Liver (tissue), 9 donors: ENCODE data around the gene LCORL. TPM values are rescaled to one million over a fixed set of nuclear protein-coding genes. Genes with fewer than 3 reads are reported as not detected.

ENCODE experiments used
- DNase-seq: peaks from one replicate; pipeline ENCODE4 v3.0.0-alpha.2; 2017; ENCODE audit warnings: low spot score
- H3K27ac ChIP-seq, 2 donors: one replicate each; pipeline ENCODE4 v1.7.0; 2013; ENCODE audit warnings: inconsistent platforms in 2 of 2, low read length in 2 of 2, control low read depth in 1 of 2, low read depth in 1 of 2, mild to moderate bottlenecking in 1 of 2
- H3K27me3 ChIP-seq, 4 donors: one replicate each; pipeline versions ENCODE4 v1.6.1 to v1.7.0; 2013; ENCODE audit warnings: low read length in 3 of 4, inconsistent platforms in 1 of 4, mild to moderate bottlenecking in 1 of 4, moderate library complexity in 1 of 4; ENCODE audit not compliant: control insufficient read depth in 4 of 4, insufficient read depth in 4 of 4
- H3K36me3 ChIP-seq, 4 donors: one replicate each; pipeline versions ENCODE4 v1.6.1 to v1.7.0; 2013; ENCODE audit warnings: low read length in 3 of 4, mild to moderate bottlenecking in 3 of 4, low read depth in 1 of 4, moderate library complexity in 1 of 4; ENCODE audit not compliant: control insufficient read depth in 4 of 4, insufficient read depth in 3 of 4
- H3K4me1 ChIP-seq, 4 donors: one replicate each; pipeline versions ENCODE4 v1.6.1 to v1.7.0; 2013; ENCODE audit warnings: low read length in 3 of 4, mild to moderate bottlenecking in 3 of 4, moderate library complexity in 1 of 4; ENCODE audit not compliant: control insufficient read depth in 4 of 4, insufficient read depth in 4 of 4
- H3K4me3 ChIP-seq, 3 donors: one replicate each; pipeline versions ENCODE4 v1.6.1 to v1.7.0; 2013; ENCODE audit warnings: low read length in 3 of 3, control low read depth in 1 of 3, low read depth in 1 of 3, mild to moderate bottlenecking in 1 of 3
- H3K9ac ChIP-seq, 2 donors: one replicate each; pipeline ENCODE4 v1.7.0; 2013; ENCODE audit warnings: low read length in 2 of 2, mild to moderate bottlenecking in 2 of 2, moderate library complexity in 2 of 2, control low read depth in 1 of 2, low read depth in 1 of 2
- H3K9me3 ChIP-seq, 4 donors: one replicate each; pipeline versions ENCODE4 v1.6.1 to v1.7.0; 2013; ENCODE audit warnings: low read length in 3 of 4; ENCODE audit not compliant: control insufficient read depth in 4 of 4
- EGR1 ChIP-seq, 2 donors: IDR thresholded peaks; 2 replicates each; pipeline ENCODE4 v1.6.1; 2016 to 2018; ENCODE audit warnings: antibody characterized with exemption in 2 of 2, low read depth in 2 of 2
- FOXA1 ChIP-seq: IDR thresholded peaks from 2 replicates; pipeline ENCODE4 v1.6.1; 2016; ENCODE audit warnings: antibody characterized with exemption
- FOXA2 ChIP-seq: IDR thresholded peaks from 2 replicates; pipeline ENCODE4 v1.6.1; 2016; ENCODE audit warnings: antibody characterized with exemption
- GABPA ChIP-seq, 2 donors: IDR thresholded peaks in 1 of 2; conservative IDR thresholded peaks in 1 of 2; 2 replicates each; pipeline ENCODE4 v1.6.1; 2016; ENCODE audit warnings: antibody characterized with exemption in 2 of 2, mild to moderate bottlenecking in 1 of 2, moderate library complexity in 1 of 2
- HNF4A ChIP-seq, 2 donors: conservative IDR thresholded peaks; 2 replicates each; pipeline ENCODE4 v1.6.1; 2016; ENCODE audit warnings: antibody characterized with exemption in 2 of 2, mild to moderate bottlenecking in 2 of 2
- HNF4G ChIP-seq: IDR thresholded peaks from 2 replicates; pipeline ENCODE4 v1.6.1; 2016; ENCODE audit warnings: antibody characterized with exemption
- JUND ChIP-seq, 2 donors: IDR thresholded peaks; 2 replicates each; pipeline ENCODE4 v1.6.1; 2016; ENCODE audit warnings: antibody characterized with exemption in 2 of 2
- NR2F2 ChIP-seq: IDR thresholded peaks from 2 replicates; pipeline ENCODE4 v1.6.1; 2016; ENCODE audit warnings: antibody characterized with exemption
- RAD21 ChIP-seq, 2 donors: IDR thresholded peaks; 2 replicates each; pipeline ENCODE4 v1.6.1; 2016; ENCODE audit warnings: antibody characterized with exemption in 2 of 2, mild to moderate bottlenecking in 2 of 2
- RXRA ChIP-seq, 2 donors: IDR thresholded peaks; 2 replicates each; pipeline ENCODE4 v1.6.1; 2017 to 2018; ENCODE audit warnings: antibody characterized with exemption in 2 of 2, mild to moderate bottlenecking in 1 of 2
- SP1 ChIP-seq: IDR thresholded peaks from 2 replicates; pipeline ENCODE4 v1.6.1; 2018; ENCODE audit warnings: antibody characterized with exemption, mild to moderate bottlenecking
- YY1 ChIP-seq: IDR thresholded peaks from 2 replicates; pipeline ENCODE4 v1.6.1; 2016; ENCODE audit warnings: antibody characterized with exemption, mild to moderate bottlenecking
- whole genome bisulfite sequencing: extraction: QIAGEN DNeasy Blood & Tissue Kit; methylation state at CpG from one replicate; pipeline ENCODE4 v1.1.7; 2013; 5-methylcytosine and 5-hydroxymethylcytosine counted together
- polyA plus RNA-seq, 2 donors: library from polyadenylated mRNA; stranded (reverse) in 1 of 2; unstranded in 1 of 2; fragments of 200-250 nt in 1 of 2; fragments of >200 nt in 1 of 2; fragmentation: Nextera tagmentation in 1 of 2; extraction: Ambion mirVana in 1 of 2; gene quantifications; one replicate each; pipeline versions ENCODE4 v1.2.1 to v1.2.3, GENCODE V29; 2013 to 2015
- total RNA-seq, 2 donors: library from RNA; depleted of rRNA; stranded (reverse); fragments of >200 nt; gene quantifications; one replicate each; pipeline ENCODE4 v1.2.3, GENCODE V29; 2014
- TF ChIP-seq, protein P1 (sequence below): IDR thresholded peaks from 2 replicates; pipeline ENCODE4 v1.6.1; 2016; ENCODE audit warnings: antibody characterized with exemption
- TF ChIP-seq, protein P2 (sequence below): fragments of 150-350 bp; IDR thresholded peaks from 2 replicates; pipeline ENCODE4 v1.5.1; 2017; ENCODE audit warnings: improper control_type of control experiment, low read depth, low read length; ENCODE audit not compliant: missing input control
- TF ChIP-seq, protein P3 (sequence below): IDR thresholded peaks from 2 replicates; pipeline ENCODE4 v1.6.1; 2016; ENCODE audit warnings: antibody characterized with exemption
- donor health status: healthy.
- donor health status: healthy.
- donor health status: healthy.
- donor health status: healthy.
- donor health status: healthy.

The LCORL gene
- total and polyA plus RNA-seq, 4 donors = 2.1 to 12.0 (median 6.5) TPM

DNA sequence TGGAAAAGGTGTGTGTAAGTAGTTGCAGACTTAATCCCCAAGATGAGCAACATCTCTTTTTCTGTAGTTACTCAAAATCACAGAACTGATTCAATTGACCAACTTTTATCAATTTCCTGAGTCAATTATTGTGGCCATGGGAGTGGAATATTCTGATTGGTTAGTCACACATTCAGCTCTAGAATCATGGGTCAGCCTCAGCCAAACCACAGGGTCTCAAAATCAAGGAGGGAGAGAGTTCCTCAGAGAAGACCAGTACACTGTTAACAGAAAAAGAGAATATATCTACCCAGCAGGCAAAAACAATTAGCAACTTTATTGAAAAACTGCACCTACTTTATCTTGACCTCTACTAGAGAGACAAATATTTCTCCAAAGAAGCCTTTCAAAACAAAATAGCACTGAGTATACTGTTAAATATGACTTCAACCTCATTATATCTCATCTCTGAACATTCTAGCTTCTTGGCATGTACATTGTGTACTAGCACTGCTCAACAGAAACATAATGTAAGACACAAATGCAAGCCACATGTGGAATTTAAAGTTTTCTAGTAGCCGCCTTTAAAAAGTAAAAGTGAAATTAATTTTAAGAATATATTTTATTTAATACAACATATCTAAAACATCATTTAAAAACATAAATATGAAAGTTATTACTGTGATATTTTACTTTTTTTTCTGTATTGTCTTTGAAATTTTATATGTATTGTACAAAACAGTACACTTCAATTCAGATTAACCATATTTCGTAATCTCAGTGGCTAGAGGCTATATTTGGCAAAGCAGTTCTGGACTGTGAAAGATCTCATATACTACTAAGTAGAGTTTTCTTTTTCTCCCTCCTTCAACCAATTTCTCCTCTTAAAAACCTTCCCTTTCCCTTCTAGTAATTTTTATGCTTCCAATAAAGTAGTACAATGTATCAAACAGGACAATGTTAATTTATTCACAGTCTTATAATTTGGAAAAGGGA is 11.8 kb upstream of the LCORL start:
- Histone ChIP-seq H3K9ac (no peak overlapping the region), H3K9me3 (no peaks in the 10 kb centered on the region), H3K36me3 (no peaks in the 10 kb centered on the region), H3K4me3 (no peak overlapping the region), H3K27me3 (no peaks in the 10 kb centered on the region), H3K4me1 (no peaks in the 10 kb centered on the region), H3K27ac (no peak overlapping the region)
- 92% methylated on average over 2 of the region's 2 CpGs for WGBS
- no peak for TF ChIP-seq NR2F2
- TF ChIP-seq RAD21 (IDR thresholded peaks at IDR 0.05) = no peak
- TF ChIP-seq EGR1 (IDR thresholded peaks at IDR 0.05; ENCODE audit: low read depth in 2 of 2) = no peak
- TF ChIP-seq, protein P1, sequence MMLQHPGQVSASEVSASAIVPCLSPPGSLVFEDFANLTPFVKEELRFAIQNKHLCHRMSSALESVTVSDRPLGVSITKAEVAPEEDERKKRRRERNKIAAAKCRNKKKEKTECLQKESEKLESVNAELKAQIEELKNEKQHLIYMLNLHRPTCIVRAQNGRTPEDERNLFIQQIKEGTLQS = no peak
- TF ChIP-seq FOXA1 = no peak
- TF ChIP-seq SP1 = no peak
- no peak for TF ChIP-seq JUND (IDR thresholded peaks at IDR 0.05)
- TF ChIP-seq HNF4G = no peak
- no peak for DNase-seq

DNA sequence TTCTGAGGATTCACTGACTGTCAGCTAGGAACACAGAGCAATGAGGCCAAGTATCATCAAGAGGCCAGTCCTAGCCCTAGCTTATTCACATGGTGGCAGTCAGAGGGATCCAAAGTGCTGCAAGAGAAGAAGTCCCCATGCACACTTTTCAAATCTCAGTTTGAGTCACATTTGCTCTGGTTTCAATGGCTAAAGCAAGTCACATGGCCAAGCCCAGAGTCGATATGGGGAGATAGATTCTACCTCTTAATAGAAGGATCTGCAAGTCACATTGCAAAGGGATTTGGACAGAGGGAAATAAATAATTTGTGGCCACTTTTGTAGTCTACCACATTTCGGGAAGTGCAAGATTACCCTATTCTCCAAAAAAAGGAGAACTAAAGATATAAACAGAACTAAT is 3.7 kb upstream of the LCORL start:
- no peak overlapping the region for H3K9ac ChIP-seq
- DNase-seq = no peak
- H3K27me3 ChIP-seq = no peaks in the 10 kb centered on the region
- H3K9me3 ChIP-seq = no peaks in the 10 kb centered on the region
- H3K27ac ChIP-seq = no peak overlapping the region
- H3K4me1 ChIP-seq = peaks cover 0 to 11% (median 3%) of the 10 kb centered on the region in 4 donors
- TF ChIP-seq, protein P1 = no peak
- TF ChIP-seq EGR1 (IDR thresholded peaks at IDR 0.05; ENCODE audit: low read depth in 2 of 2) (no peak), RXRA (IDR thresholded peaks at IDR 0.05) (no peak), FOXA2 (no peak), GABPA (IDR thresholded peaks at IDR 0.05 in 1 of 2, conservative IDR thresholded peaks at IDR 0.05 in 1 of 2) (no peak), FOXA1 (no peak), HNF4A (conservative IDR thresholded peaks at IDR 0.05) (no peak), YY1 (no peak), JUND (IDR thresholded peaks at IDR 0.05) (no peak), NR2F2 (no peak), RAD21 (IDR thresholded peaks at IDR 0.05) (no peak)
- TF ChIP-seq, protein P2, sequence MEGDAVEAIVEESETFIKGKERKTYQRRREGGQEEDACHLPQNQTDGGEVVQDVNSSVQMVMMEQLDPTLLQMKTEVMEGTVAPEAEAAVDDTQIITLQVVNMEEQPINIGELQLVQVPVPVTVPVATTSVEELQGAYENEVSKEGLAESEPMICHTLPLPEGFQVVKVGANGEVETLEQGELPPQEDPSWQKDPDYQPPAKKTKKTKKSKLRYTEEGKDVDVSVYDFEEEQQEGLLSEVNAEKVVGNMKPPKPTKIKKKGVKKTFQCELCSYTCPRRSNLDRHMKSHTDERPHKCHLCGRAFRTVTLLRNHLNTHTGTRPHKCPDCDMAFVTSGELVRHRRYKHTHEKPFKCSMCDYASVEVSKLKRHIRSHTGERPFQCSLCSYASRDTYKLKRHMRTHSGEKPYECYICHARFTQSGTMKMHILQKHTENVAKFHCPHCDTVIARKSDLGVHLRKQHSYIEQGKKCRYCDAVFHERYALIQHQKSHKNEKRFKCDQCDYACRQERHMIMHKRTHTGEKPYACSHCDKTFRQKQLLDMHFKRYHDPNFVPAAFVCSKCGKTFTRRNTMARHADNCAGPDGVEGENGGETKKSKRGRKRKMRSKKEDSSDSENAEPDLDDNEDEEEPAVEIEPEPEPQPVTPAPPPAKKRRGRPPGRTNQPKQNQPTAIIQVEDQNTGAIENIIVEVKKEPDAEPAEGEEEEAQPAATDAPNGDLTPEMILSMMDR = no peak
- TF ChIP-seq, protein P3, sequence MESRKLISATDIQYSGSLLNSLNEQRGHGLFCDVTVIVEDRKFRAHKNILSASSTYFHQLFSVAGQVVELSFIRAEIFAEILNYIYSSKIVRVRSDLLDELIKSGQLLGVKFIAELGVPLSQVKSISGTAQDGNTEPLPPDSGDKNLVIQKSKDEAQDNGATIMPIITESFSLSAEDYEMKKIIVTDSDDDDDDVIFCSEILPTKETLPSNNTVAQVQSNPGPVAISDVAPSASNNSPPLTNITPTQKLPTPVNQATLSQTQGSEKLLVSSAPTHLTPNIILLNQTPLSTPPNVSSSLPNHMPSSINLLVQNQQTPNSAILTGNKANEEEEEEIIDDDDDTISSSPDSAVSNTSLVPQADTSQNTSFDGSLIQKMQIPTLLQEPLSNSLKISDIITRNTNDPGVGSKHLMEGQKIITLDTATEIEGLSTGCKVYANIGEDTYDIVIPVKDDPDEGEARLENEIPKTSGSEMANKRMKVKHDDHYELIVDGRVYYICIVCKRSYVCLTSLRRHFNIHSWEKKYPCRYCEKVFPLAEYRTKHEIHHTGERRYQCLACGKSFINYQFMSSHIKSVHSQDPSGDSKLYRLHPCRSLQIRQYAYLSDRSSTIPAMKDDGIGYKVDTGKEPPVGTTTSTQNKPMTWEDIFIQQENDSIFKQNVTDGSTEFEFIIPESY = no peak
- no peak overlapping the region for H3K4me3 ChIP-seq
- 85% methylated on average over 2 of the region's 2 CpGs for WGBS
- H3K36me3 ChIP-seq = no peaks in the 10 kb centered on the region
